Measurements from ENCODE around the gene SLC37A3. TPM values are rescaled to one million over a fixed set of nuclear protein-coding genes. Genes with fewer than 3 reads are reported as not detected.

Gene SLC37A3
- total RNA-seq, 1 experiment from 2014 or later: 25.5 TPM

GRCh38 chr7:140297192-140297591 is 101.1 kb downstream of the SLC37A3 start:
- H3K36me3 Mint-ChIP-seq (ENCODE audit: insufficient read depth, unreplicated experiment): no peaks in the 10 kb centered on the region
- DNase-seq (ENCODE audit: unreplicated experiment): no peak
- no peaks in the 10 kb centered on the region for H3K9me3 Mint-ChIP-seq (ENCODE audit: unreplicated experiment)
- intact Hi-C loops (cut with micrococcal nuclease): no loop called here
- H3K27ac Mint-ChIP-seq (ENCODE audit: low read depth, unreplicated experiment): no peak overlapping the region
- H3K4me1 Mint-ChIP-seq (ENCODE audit: insufficient read depth, unreplicated experiment): no peaks in the 10 kb centered on the region
- no peak overlapping the region for H3K4me3 Mint-ChIP-seq (ENCODE audit: unreplicated experiment)
- ChIA-PET CTCF (interaction anchor here (0.6 to 1.2 kb wide), 4 partner anchors 11 to 150 kb away, joined by 3 to 6 read pairs (median 4); no protein-coding TSS in a partner anchor), POLR2A (no interaction called here)
- no peaks in the 10 kb centered on the region for H3K27me3 Mint-ChIP-seq (ENCODE audit: insufficient read depth, unreplicated experiment)
- BruUV-seq (replicated peaks): no TSS peak
- no peak for TF ChIP-seq CTCF (IDR thresholded peaks at IDR 0.05; ENCODE audit: unreplicated experiment)

GRCh38 chr7:140295224-140295738 is 103.0 kb downstream of the SLC37A3 start:
- BruUV-seq (replicated peaks): no TSS peak
- POLR2A ChIA-PET: no interaction called here

GRCh38 chr7:140294454-140294853 is 103.9 kb downstream of the SLC37A3 start:
- Mint-ChIP-seq H3K9me3 (ENCODE audit: unreplicated experiment) (no peaks in the 10 kb centered on the region), H3K27ac (ENCODE audit: low read depth, unreplicated experiment) (no peak overlapping the region), H3K4me3 (ENCODE audit: unreplicated experiment) (no peak overlapping the region), H3K4me1 (ENCODE audit: insufficient read depth, unreplicated experiment) (no peaks in the 10 kb centered on the region), H3K36me3 (ENCODE audit: insufficient read depth, unreplicated experiment) (no peaks in the 10 kb centered on the region), H3K27me3 (ENCODE audit: insufficient read depth, unreplicated experiment) (no peaks in the 10 kb centered on the region)
- no peak for TF ChIP-seq CTCF (IDR thresholded peaks at IDR 0.05; ENCODE audit: unreplicated experiment)
- DNase-seq (ENCODE audit: unreplicated experiment): no peak
- CTCF ChIA-PET: interaction anchor here (0.6 to 0.9 kb wide), 2 partner anchors 10 to 102 kb away, joined by 3 to 4 read pairs; no protein-coding TSS in a partner anchor
- BruUV-seq (replicated peaks): no TSS peak
- intact Hi-C loops (cut with micrococcal nuclease): no loop called here
- POLR2A ChIA-PET: interaction anchor here (1.2 kb wide), 1 partner anchor 9 kb away, joined by 3 read pairs; no protein-coding TSS in a partner anchor

More at GRCh38 chr7:140295224-140295738, 103.0 kb downstream of the SLC37A3 start:
- H3K36me3 Mint-ChIP-seq (ENCODE audit: insufficient read depth, unreplicated experiment): no peaks in the 10 kb centered on the region
- no peak for TF ChIP-seq CTCF (IDR thresholded peaks at IDR 0.05; ENCODE audit: unreplicated experiment)
- DNase-seq (ENCODE audit: unreplicated experiment): no peak
- no peaks in the 10 kb centered on the region for H3K4me1 Mint-ChIP-seq (ENCODE audit: insufficient read depth, unreplicated experiment)
- intact Hi-C loops (cut with micrococcal nuclease): no loop called here
- H3K4me3 Mint-ChIP-seq (ENCODE audit: unreplicated experiment): no peak overlapping the region
- H3K27me3 Mint-ChIP-seq (ENCODE audit: insufficient read depth, unreplicated experiment): no peaks in the 10 kb centered on the region
- no peaks in the 10 kb centered on the region for H3K9me3 Mint-ChIP-seq (ENCODE audit: unreplicated experiment)
- CTCF ChIA-PET: no interaction called here
- no peak overlapping the region for H3K27ac Mint-ChIP-seq (ENCODE audit: low read depth, unreplicated experiment)

- ChIA-PET POLR2A (no interaction called here), CTCF (interaction anchor here (1.0 kb wide), 2 partner anchors 12 to 50 kb away, joined by 3 read pairs; no protein-coding TSS in a partner anchor)
- Mint-ChIP-seq H3K27ac (ENCODE audit: low read depth, unreplicated experiment) (no peak overlapping the region), H3K9me3 (ENCODE audit: unreplicated experiment) (no peaks in the 10 kb centered on the region), H3K36me3 (ENCODE audit: insufficient read depth, unreplicated experiment) (no peaks in the 10 kb centered on the region), H3K4me1 (ENCODE audit: insufficient read depth, unreplicated experiment) (no peaks in the 10 kb centered on the region), H3K4me3 (ENCODE audit: unreplicated experiment) (no peak overlapping the region), H3K27me3 (ENCODE audit: insufficient read depth, unreplicated experiment) (no peaks in the 10 kb centered on the region)
- no TSS peak for BruUV-seq (replicated peaks)
- TF ChIP-seq CTCF (IDR thresholded peaks at IDR 0.05; ENCODE audit: unreplicated experiment): no peak
- intact Hi-C loops (cut with micrococcal nuclease): no loop called here
- no peak for DNase-seq (ENCODE audit: unreplicated experiment)
Observed at GRCh38 chr7:140292438-140292837, 105.9 kb downstream of the SLC37A3 start.
